K562 treated with DMSO at 1 percent for 48 hours (cell line): ENCODE results near the gene LRRC1. TPM values are rescaled to one million over a fixed set of nuclear protein-coding genes. Genes with fewer than 3 reads are reported as not detected.

ENCODE experiments used
- total RNA-seq: library from RNA; unstranded; fragments of 300-600 nt; gene quantifications from 2 replicates; pipeline ENCODE4 v1.2.3, GENCODE V29; 2022; ENCODE audit warnings: low replicate concordance; ENCODE audit errors: extremely low read depth

LRRC1 gene
- total RNA-seq: not detected in 2 replicates

GRCh38 chr6:53794720-53795339 is at the start of gene LRRC1:
TSS of gene LRRC1 (plus strand) at chr6:53795005. CDS start at chr6:53795257, 252 bp downstream.

Other genes starting within 250 kb of the LRRC1 start
- not detected in 2 replicates for gene GCLC, start 249.9 kb upstream of the LRRC1 start, total RNA-seq
- gene KLHL31, start 129.2 kb upstream of the LRRC1 start, total RNA-seq: not detected in 2 replicates